Measurements from ENCODE around the gene BMP10.

The BMP10 gene

GRCh38 chr2:68850524-68850923, 20.7 kb downstream of the BMP10 start:
- no peak for DNase-seq (ENCODE audit: low spot score)

- DNase-seq (ENCODE audit: low spot score): no peak
Observed at GRCh38 chr2:68849579-68850030, 21.6 kb downstream of the BMP10 start.

- DNase-seq (ENCODE audit: low spot score): no peak
Observed at GRCh38 chr2:68847751-68848150, 23.4 kb downstream of the BMP10 start.

GRCh38 chr2:68846091-68846490, 25.1 kb downstream of the BMP10 start:
- DNase-seq (ENCODE audit: low spot score): no peak

- DNase-seq (ENCODE audit: low spot score): no peak
Observed at GRCh38 chr2:68845043-68845442, 26.2 kb downstream of the BMP10 start.

- peak; percentile 34 for DNase-seq (ENCODE audit: low spot score)
Observed at GRCh38 chr2:68839260-68839833, 31.9 kb downstream of the BMP10 start.

- no peak for DNase-seq (ENCODE audit: low spot score)
Observed at GRCh38 chr2:68838641-68839040, 32.6 kb downstream of the BMP10 start.

- DNase-seq (ENCODE audit: low spot score): no peak
Observed at GRCh38 chr2:68837861-68838341, 33.3 kb downstream of the BMP10 start.

- DNase-seq (ENCODE audit: low spot score): peak; percentile 78
Observed at GRCh38 chr2:68837164-68837860, 33.9 kb downstream of the BMP10 start.

- no peak for DNase-seq (ENCODE audit: low spot score)
Observed at GRCh38 chr2:68835621-68836020, 35.6 kb downstream of the BMP10 start.

GRCh38 chr2:68834737-68835376, 36.3 kb downstream of the BMP10 start:
- peak; percentile 26 for DNase-seq (ENCODE audit: low spot score)

GRCh38 chr2:68833162-68833561, 38.0 kb downstream of the BMP10 start:
- DNase-seq (ENCODE audit: low spot score): no peak

GRCh38 chr2:68832233-68832869, 38.8 kb downstream of the BMP10 start:
- DNase-seq (ENCODE audit: low spot score): no peak

- DNase-seq (ENCODE audit: low spot score): no peak
Observed at GRCh38 chr2:68831686-68832232, 39.4 kb downstream of the BMP10 start.

GRCh38 chr2:68829749-68830148, 41.4 kb downstream of the BMP10 start:
- DNase-seq (ENCODE audit: low spot score): no peak

- peak; percentile 89 for DNase-seq (ENCODE audit: low spot score)
Observed at GRCh38 chr2:68828887-68829708, 42.1 kb downstream of the BMP10 start.

GRCh38 chr2:68827666-68828065, 43.5 kb downstream of the BMP10 start:
- no peak for DNase-seq (ENCODE audit: low spot score)

GRCh38 chr2:68825866-68826265, 45.3 kb downstream of the BMP10 start:
- no peak for DNase-seq (ENCODE audit: low spot score)

GRCh38 chr2:68824831-68825230, 46.4 kb downstream of the BMP10 start:
- no peak for DNase-seq (ENCODE audit: low spot score)

- DNase-seq (ENCODE audit: low spot score): no peak
Observed at GRCh38 chr2:68822207-68822872, 48.9 kb downstream of the BMP10 start.

- no peak for DNase-seq (ENCODE audit: low spot score)
Observed at GRCh38 chr2:68819556-68819955, 51.6 kb downstream of the BMP10 start.

Data from hematopoietic multipotent progenitor cell treated with erythropoietin and hydrocortisone succinate and interleukin-3 and kit ligand, for 15 days (in vitro differentiated cells).